Measurements from ENCODE around the gene R3HDM4.
A peak's percentile ranks its signal among the peaks of the same experiment; 100 is the strongest.
"Not testable (repeated sequence)": the region's sequence is repeated elsewhere in the genome, so short reads cannot be mapped to it uniquely, and the experiment has no call there.

The R3HDM4 gene

GRCh38 chr19:913080-913748 lies at the start of gene R3HDM4:
R3HDM4 (minus strand) TSS chr19:913219; CDS start chr19:913157, 62 bp downstream.
- DNase-seq (ENCODE audit: low read depth) = no peak

GRCh38 chr19:961866-962620 lies 49.0 kb upstream of the R3HDM4 start:
- peak; percentile 89 for DNase-seq (ENCODE audit: low read depth)

- DNase-seq (ENCODE audit: low read depth) = no peak
These were observed 47.6 kb upstream of the R3HDM4 start for GRCh38 chr19:960601-960938.

- no peak for DNase-seq (ENCODE audit: low read depth)
These were observed 47.0 kb upstream of the R3HDM4 start for GRCh38 chr19:960020-960419.

GRCh38 chr19:958967-959855 lies 46.2 kb upstream of the R3HDM4 start:
- no peak for DNase-seq (ENCODE audit: low read depth)

GRCh38 chr19:957578-957977 lies 44.6 kb upstream of the R3HDM4 start:
- DNase-seq (ENCODE audit: low read depth) = not testable (repeated sequence)

- no peak for DNase-seq (ENCODE audit: low read depth)
These were observed 43.9 kb upstream of the R3HDM4 start for GRCh38 chr19:956766-957440.

GRCh38 chr19:955803-956765 lies 43.1 kb upstream of the R3HDM4 start:
- no peak for DNase-seq (ENCODE audit: low read depth)

- no peak for DNase-seq (ENCODE audit: low read depth)
These were observed 41.9 kb upstream of the R3HDM4 start for GRCh38 chr19:954672-955494.

GRCh38 chr19:954272-954671 lies 41.3 kb upstream of the R3HDM4 start:
- DNase-seq (ENCODE audit: low read depth) = no peak

GRCh38 chr19:953445-954271 lies 40.6 kb upstream of the R3HDM4 start:
- no peak for DNase-seq (ENCODE audit: low read depth)

- DNase-seq (ENCODE audit: low read depth) = no peak
These were observed 39.8 kb upstream of the R3HDM4 start for GRCh38 chr19:952680-953444.

- no peak for DNase-seq (ENCODE audit: low read depth)
These were observed 39.1 kb upstream of the R3HDM4 start for GRCh38 chr19:952049-952679.

GRCh38 chr19:950352-951066 lies 37.5 kb upstream of the R3HDM4 start:
- DNase-seq (ENCODE audit: low read depth) = no peak

- DNase-seq (ENCODE audit: low read depth) = no peak
These were observed 36.0 kb upstream of the R3HDM4 start for GRCh38 chr19:948842-949496.

GRCh38 chr19:947707-948539 lies 34.9 kb upstream of the R3HDM4 start:
- DNase-seq (ENCODE audit: low read depth) = no peak

All from CMK (cell line).